GM12873 (cell line): Measurements from ENCODE around the gene SLC2A11.

Experiments used
- TF ChIP-seq, protein P1 (sequence below): IDR thresholded peaks from 2 replicates; pipeline ENCODE4 v1.5.1; 2012; ENCODE audit warnings: low read depth, mild to moderate bottlenecking, moderate library complexity, low read length, control low read depth; ENCODE audit not compliant: insufficient read depth; ENCODE audit errors: missing control alignments

SLC2A11 gene

GRCh38 chr22:23903328-23903971 is 45.8 kb downstream of the SLC2A11 start:
- TF ChIP-seq, protein P1, sequence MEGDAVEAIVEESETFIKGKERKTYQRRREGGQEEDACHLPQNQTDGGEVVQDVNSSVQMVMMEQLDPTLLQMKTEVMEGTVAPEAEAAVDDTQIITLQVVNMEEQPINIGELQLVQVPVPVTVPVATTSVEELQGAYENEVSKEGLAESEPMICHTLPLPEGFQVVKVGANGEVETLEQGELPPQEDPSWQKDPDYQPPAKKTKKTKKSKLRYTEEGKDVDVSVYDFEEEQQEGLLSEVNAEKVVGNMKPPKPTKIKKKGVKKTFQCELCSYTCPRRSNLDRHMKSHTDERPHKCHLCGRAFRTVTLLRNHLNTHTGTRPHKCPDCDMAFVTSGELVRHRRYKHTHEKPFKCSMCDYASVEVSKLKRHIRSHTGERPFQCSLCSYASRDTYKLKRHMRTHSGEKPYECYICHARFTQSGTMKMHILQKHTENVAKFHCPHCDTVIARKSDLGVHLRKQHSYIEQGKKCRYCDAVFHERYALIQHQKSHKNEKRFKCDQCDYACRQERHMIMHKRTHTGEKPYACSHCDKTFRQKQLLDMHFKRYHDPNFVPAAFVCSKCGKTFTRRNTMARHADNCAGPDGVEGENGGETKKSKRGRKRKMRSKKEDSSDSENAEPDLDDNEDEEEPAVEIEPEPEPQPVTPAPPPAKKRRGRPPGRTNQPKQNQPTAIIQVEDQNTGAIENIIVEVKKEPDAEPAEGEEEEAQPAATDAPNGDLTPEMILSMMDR: no peak

- TF ChIP-seq, protein P1: no peak
These were observed 47.0 kb downstream of the SLC2A11 start for GRCh38 chr22:23904573-23905254.

DNA sequence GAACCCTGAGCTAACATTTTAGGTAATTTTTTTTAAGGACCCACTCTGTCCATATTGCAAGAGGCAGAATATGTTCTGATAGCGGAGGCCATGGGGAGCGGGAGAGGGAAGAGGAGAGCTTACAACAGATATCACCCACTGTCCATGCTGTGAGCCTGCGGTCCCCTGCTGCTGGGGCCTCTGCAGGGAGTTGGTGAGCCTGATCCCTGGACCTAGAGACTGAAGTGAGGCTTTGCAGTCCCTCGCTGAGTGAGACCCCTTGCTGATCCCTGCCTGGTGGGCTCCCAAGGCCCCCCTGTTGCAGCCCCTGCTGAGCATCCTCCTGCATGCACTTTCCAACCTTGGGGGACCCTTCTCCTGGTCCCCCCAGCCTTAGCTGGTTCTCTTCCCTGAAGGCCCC is 49.0 kb downstream of the SLC2A11 start:
- TF ChIP-seq, protein P1: no peak

DNA sequence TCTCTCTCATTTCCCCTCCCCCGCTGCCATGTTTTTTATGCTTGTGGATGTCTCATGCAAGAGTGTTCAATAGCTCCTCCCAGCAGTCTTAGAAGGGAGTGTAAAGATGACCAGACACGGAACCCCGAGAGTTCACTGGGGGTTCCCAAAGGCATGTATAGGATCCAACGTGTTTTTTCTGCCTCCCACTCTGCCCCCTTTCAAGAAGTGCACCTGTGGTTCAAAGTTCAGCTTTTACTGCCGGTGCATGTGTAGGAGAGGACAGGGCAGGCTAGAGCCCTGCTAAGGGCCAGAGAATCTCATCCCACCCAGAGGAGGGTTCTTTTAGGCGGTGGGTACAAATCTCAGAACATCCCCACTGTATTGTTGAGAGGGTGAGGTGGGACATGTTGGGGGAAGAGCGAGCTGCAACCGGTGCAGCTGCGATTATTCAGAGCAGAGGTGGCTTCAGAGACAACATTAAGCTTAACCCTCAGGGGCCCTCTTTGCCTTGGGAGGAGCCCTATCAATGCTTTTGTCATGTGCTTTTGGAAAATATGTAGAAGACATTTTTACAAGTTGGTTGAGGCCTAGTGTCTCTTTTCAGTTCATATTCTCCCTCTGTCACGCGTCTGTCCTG is 51.0 kb downstream of the SLC2A11 start:
- TF ChIP-seq, protein P1: no peak

DNA sequence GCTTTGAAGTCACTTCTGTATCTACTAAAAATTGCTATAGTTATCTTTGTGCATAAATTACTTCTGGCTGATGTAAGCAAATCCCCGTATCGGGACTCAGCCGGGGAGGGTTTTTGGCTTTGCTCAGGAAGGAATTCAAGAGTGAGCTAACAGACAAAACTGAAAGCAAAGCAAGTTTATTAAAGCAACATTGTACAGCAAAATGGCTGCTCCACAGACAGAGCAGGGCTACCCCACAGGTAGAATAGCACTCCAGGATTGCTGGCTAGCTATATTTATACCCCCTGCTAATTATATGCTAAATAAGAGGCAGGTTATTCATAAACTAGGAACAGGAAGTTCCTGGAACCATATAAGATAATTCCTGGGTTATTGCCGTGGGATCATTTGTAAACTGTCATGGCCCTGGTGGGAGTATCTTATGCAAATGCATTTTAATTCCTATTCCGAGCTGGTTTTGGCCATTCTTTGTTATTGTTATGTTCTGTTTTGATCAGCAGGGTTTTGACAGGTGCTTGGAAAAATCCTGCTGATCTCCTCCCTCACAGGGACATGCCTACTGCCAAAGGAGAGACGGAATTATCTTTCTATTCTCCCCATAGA is 51.7 kb downstream of the SLC2A11 start:
- TF ChIP-seq, protein P1: no peak

DNA sequence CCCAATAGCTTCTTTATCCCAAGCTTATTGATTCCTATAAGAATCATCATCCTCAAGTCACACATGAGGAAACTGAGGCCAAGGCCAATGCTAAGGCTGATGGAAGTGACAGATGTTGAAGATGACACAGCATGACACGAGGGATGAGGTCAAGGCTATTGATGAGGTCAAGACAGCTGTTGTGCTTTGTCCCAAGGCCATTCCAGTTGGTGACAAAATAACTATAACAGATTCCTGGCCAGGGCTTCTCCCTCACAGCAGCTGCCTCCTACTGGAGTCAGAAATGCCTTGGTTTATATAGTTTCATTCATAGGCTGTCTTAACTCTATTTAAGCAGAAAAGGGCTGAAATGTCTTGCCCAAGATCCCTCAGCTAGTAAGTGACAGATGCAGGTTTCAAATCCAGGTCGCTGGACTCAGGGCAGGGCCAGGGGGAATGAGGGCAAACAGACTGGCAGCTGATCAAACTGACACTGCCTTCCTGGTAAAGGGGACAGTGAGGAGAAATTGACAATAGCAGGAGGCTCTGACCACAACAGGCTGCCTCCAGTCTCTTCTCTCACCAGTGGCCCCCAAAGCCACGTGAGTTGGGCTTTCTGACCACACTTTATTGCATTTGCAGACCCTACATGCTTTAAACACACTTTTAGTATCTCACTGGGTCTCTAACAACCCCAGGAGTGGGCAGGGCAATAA is 53.0 kb downstream of the SLC2A11 start:
- TF ChIP-seq, protein P1: no peak
